Glutamatergic neuron (in vitro differentiated cells): ENCODE measurements around the gene FRS3. TPM values are rescaled to one million over a fixed set of nuclear protein-coding genes. Genes with fewer than 3 reads are reported as not detected.

Experiments
- DNase-seq: peaks from one replicate; pipeline ENCODE4 v3.0.0; 2022
- H3K27ac Mint-ChIP-seq: one replicate; pipeline ENCODE4 v1.8.0; 2020; ENCODE audit warnings: mild to moderate bottlenecking, mixed read lengths, inconsistent platforms; ENCODE audit not compliant: unreplicated experiment
- H3K27me3 Mint-ChIP-seq: one replicate; pipeline ENCODE4 v1.8.0; 2020; ENCODE audit warnings: mild to moderate bottlenecking, moderate library complexity, mixed read lengths, inconsistent platforms; ENCODE audit not compliant: unreplicated experiment
- H3K36me3 Mint-ChIP-seq: one replicate; pipeline ENCODE4 v1.8.0; 2020; ENCODE audit warnings: mild to moderate bottlenecking, mixed read lengths, inconsistent platforms; ENCODE audit not compliant: unreplicated experiment
- H3K4me1 Mint-ChIP-seq: one replicate; pipeline ENCODE4 v1.8.0; 2020; ENCODE audit warnings: mild to moderate bottlenecking, low read depth, mixed read lengths, inconsistent platforms; ENCODE audit not compliant: unreplicated experiment
- H3K4me3 Mint-ChIP-seq: one replicate; pipeline ENCODE4 v1.8.0; 2020; ENCODE audit warnings: mild to moderate bottlenecking, mixed read lengths, inconsistent platforms; ENCODE audit not compliant: unreplicated experiment
- H3K9me3 Mint-ChIP-seq: one replicate; pipeline ENCODE4 v1.8.0; 2020; ENCODE audit warnings: mild to moderate bottlenecking, moderate library complexity, mixed read lengths, inconsistent platforms; ENCODE audit not compliant: unreplicated experiment
- total RNA-seq: library from RNA; stranded (reverse); fragmentation: NEBNext Ultra II Directional; extraction: Animal tissue kit (Norgen Biotek cat#: 25700); gene quantifications from one replicate; pipeline ENCODE4 v1.2.1, GENCODE V29; 2021; ENCODE audit not compliant: unreplicated experiment
- TF ChIP-seq, protein P1 (sequence below): fragments of 200-600 bp; sonication (generic); IDR thresholded peaks from one replicate; pipeline ENCODE4 v1.5.0; 2021; ENCODE audit not compliant: partially characterized antibody, unreplicated experiment

The FRS3 gene
- total RNA-seq, 1 donor from 2014 or later, result 17.8 TPM

DNA sequence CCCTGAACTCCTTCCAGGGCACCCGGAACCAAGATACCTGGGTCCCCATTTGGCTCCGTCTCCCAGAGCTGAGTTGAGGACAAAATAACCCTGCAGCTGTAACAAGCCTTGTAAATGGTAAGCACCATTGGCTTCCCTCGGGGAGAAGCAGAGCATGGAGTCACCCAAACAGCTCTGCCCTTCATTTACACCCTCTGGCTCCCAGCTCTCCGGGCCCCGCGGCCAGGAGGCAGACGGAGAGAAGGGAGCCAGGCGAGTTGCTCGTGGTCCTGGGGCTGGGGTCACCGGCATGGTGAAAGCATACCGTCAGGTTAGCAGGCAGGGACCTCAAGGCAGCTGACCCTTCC lies 46.4 kb downstream of the FRS3 start:
- no peaks in the 10 kb centered on the region for H3K36me3 Mint-ChIP-seq
- peaks cover 4% of the 10 kb centered on the region for H3K4me1 Mint-ChIP-seq
- H3K27me3 Mint-ChIP-seq, result peaks cover 3% of the 10 kb centered on the region
- TF ChIP-seq, protein P1, sequence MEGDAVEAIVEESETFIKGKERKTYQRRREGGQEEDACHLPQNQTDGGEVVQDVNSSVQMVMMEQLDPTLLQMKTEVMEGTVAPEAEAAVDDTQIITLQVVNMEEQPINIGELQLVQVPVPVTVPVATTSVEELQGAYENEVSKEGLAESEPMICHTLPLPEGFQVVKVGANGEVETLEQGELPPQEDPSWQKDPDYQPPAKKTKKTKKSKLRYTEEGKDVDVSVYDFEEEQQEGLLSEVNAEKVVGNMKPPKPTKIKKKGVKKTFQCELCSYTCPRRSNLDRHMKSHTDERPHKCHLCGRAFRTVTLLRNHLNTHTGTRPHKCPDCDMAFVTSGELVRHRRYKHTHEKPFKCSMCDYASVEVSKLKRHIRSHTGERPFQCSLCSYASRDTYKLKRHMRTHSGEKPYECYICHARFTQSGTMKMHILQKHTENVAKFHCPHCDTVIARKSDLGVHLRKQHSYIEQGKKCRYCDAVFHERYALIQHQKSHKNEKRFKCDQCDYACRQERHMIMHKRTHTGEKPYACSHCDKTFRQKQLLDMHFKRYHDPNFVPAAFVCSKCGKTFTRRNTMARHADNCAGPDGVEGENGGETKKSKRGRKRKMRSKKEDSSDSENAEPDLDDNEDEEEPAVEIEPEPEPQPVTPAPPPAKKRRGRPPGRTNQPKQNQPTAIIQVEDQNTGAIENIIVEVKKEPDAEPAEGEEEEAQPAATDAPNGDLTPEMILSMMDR, result no peak
- peak overlapping the region; percentile 79 for H3K4me3 Mint-ChIP-seq
- DNase-seq, result no peak
- no peak overlapping the region for H3K27ac Mint-ChIP-seq
- H3K9me3 Mint-ChIP-seq, result peaks cover 5% of the 10 kb centered on the region

DNA sequence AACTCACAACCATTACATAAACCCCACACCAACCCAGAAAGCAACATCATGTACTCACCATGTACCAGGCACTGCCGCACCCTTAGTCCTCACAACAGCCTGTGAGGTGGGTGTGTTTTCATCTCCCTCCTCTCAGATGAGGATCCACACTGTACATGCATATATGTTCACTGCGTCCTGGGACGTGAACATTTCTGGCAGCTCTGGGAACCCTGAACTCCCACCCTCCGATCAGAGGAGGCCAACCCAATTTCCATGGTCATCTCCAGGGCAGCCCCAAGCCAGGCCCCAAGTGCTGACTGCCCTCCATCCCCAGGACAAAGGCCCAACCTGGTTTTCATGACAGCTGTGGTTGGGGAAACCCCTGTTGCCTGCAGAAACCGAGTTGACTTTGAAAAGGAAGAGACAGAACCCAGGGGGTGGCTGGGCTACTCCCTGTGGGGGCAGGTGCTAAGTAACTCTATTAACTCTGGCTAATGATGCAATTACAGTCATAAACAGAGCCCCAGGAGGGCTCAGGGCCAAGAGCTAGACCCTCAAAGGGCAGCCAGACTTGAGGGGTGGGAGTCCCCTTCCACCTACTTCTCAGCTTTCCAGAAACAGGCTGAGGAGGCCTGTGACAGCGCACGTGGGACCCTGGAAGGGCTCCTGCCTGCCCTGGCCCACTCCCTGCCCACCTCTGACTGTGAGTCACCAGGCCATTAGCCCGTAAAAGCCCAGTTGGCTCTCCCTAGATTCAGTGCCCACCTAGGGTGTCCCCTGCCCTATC lies 46.9 kb downstream of the FRS3 start:
- Mint-ChIP-seq H3K9me3 (peaks cover 5% of the 10 kb centered on the region), H3K4me3 (no peak overlapping the region), H3K4me1 (peaks cover 4% of the 10 kb centered on the region), H3K36me3 (no peaks in the 10 kb centered on the region), H3K27me3 (peaks cover 3% of the 10 kb centered on the region), H3K27ac (no peak overlapping the region)
- no peak for DNase-seq
- TF ChIP-seq, protein P1, result no peak

DNA sequence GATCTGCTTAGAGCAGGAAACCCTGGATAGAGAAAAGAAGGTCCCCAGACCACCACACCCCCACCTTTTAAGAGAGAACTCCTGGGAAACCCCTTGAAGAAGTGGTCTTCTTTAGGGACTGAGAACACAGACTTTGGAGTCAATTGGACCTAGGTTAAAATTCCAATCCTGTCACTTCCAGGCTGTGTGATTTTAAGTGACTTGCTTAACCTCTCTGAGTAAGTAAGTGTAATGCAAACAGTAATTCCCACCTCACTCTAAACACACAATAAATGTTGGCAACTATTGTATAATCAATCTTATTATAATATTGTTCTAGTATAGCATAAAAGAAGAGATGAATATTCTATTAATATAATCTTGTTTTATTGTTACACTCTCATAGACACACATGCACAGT lies 47.6 kb downstream of the FRS3 start:
- Mint-ChIP-seq H3K27ac (no peak overlapping the region), H3K36me3 (no peaks in the 10 kb centered on the region), H3K4me3 (no peak overlapping the region), H3K4me1 (peaks cover 4% of the 10 kb centered on the region), H3K27me3 (peaks cover 3% of the 10 kb centered on the region), H3K9me3 (peaks cover 5% of the 10 kb centered on the region)
- no peak for DNase-seq
- TF ChIP-seq, protein P1, result no peak

DNA sequence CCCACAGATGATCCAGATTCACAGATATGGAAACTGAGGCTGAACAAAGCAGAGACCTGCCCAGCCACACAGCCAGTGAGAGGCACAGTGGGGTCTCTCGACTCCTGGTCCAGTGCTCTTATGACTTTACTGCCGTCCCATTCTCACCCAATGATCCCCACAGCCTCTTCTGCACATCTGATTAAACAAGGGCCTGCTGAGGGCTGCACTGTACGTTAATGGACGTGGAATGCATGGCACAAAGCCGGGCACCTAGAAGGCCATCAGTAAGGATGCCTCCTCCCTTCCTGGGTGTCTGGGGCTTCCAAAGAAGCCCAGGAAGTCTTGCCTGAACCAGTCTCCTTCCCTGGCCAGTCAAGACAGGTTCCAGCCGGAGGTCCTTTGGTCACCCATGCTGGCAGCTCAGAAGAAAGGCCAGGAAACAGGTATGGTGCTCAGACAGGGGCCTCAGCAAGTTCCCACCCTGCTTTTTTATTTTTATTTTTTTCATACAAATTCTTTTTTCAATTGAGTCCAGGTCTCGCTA lies 48.1 kb downstream of the FRS3 start:
- Mint-ChIP-seq H3K36me3 (no peaks in the 10 kb centered on the region), H3K4me3 (no peak overlapping the region), H3K4me1 (peaks cover 4% of the 10 kb centered on the region), H3K27me3 (peaks cover 3% of the 10 kb centered on the region), H3K27ac (no peak overlapping the region), H3K9me3 (peaks cover 5% of the 10 kb centered on the region)
- no peak for DNase-seq
- TF ChIP-seq, protein P1, result no peak

DNA sequence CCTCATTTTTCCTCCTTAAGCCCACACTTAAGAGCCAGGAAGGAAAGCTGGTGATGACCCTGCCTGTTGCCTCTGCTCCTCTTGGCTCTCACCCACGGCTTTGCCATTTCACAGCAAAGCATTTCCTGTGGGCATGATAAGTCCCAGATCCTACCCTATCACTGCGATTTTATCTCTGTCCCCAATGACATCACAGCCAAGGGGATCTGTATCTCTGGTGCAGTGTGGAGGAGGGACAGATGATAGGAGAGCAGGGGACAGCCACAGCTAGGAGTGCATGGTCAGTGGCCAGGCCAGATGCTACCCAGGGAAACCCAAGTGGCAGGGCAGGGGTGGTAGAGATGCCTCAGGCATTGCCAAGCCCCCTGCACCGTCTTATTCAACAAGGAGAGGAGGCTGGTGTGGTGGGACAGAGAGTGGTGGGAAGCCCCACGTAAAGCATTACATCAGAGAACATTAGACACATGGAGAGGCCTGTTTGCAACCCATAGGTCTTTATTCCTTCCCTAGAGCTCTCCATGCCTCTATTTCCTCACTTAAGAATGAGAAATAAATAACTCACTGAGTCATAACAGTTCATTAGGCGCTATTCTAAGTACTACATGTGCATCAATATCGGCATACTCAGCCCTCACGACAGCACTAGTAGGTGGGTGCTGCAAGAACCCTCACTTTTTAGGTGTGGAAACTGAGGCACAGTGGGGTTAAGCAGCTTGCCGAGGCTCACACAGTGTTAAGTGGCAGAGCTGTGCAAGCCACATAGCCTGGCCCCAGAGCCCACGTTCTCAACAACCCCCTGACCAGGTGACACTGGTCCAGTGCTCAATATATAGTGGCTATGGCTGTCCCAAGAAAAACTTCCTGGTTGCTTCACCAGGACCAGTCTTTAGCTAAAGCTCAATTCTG lies 48.9 kb downstream of the FRS3 start:
- H3K4me3 Mint-ChIP-seq, result no peak overlapping the region
- peaks cover 2% of the 10 kb centered on the region for H3K4me1 Mint-ChIP-seq
- no peak for DNase-seq
- H3K9me3 Mint-ChIP-seq, result peaks cover 3% of the 10 kb centered on the region
- H3K27ac Mint-ChIP-seq, result no peak overlapping the region
- peaks cover 3% of the 10 kb centered on the region for H3K27me3 Mint-ChIP-seq
- H3K36me3 Mint-ChIP-seq, result no peaks in the 10 kb centered on the region
- TF ChIP-seq, protein P1, result no peak
